Gastrocnemius medialis (tissue), 4 donors: Measurements from ENCODE around the gene APP. TPM values are rescaled to one million over a fixed set of nuclear protein-coding genes. Genes with fewer than 3 reads are reported as not detected.

Source experiments
- ATAC-seq, 2 donors: fragments of 150-250 bp; one replicate each; pipeline ENCODE4 v1.9.1; 2016
- DNase-seq, 2 donors: peaks; one replicate each; pipeline ENCODE4 v3.0.0-alpha.2; 2019
- H3K27ac ChIP-seq, 4 donors: fragments of 200-600 bp; sonication (generic); 1 replicate in 1 of 4; 2 replicates in 3 of 4; pipeline ENCODE4 v1.5.1; 2016 to 2018; ENCODE audit warnings: mild to moderate bottlenecking in 2 of 4, moderate library complexity in 1 of 4
- H3K27me3 ChIP-seq, 3 donors: fragments of 200-600 bp; sonication (generic) in 2 of 3; 1 replicate in 1 of 3; 2 replicates in 2 of 3; pipeline versions ENCODE4 v1.5.1 to v1.6.0; 2016 to 2019; ENCODE audit warnings: mild to moderate bottlenecking in 1 of 3, moderate library complexity in 1 of 3
- H3K36me3 ChIP-seq, 2 donors: fragments of 200-600 bp; sonication (generic) in 1 of 2; one replicate each; pipeline ENCODE4 v1.5.1; 2017 to 2018
- H3K4me1 ChIP-seq, 2 donors: fragments of 200-600 bp; sonication (generic) in 1 of 2; one replicate each; pipeline ENCODE4 v1.5.1; 2016 to 2017; ENCODE audit warnings: mild to moderate bottlenecking in 2 of 2
- H3K4me3 ChIP-seq, 4 donors: fragments of 200-600 bp; sonication (generic) in 3 of 4; 1 replicate in 1 of 4; 2 replicates in 3 of 4; pipeline ENCODE4 v1.5.1; 2016 to 2019; ENCODE audit warnings: mild to moderate bottlenecking in 2 of 4
- H3K9me3 ChIP-seq, 3 donors: fragments of 200-600 bp; sonication (generic) in 2 of 3; 1 replicate in 1 of 3; 2 replicates in 2 of 3; pipeline ENCODE4 v1.5.1; 2016 to 2019
- POLR2A ChIP-seq, 2 donors: fragments of 450-650 bp; IDR thresholded peaks; one replicate each; pipeline ENCODE4 v1.6.1; 2017; ENCODE audit warnings: antibody characterized with exemption in 2 of 2, mild to moderate bottlenecking in 2 of 2, moderate library complexity in 2 of 2
- in situ Hi-C, 4 donors: fragments of 200-750 bp; cut with MboI; loops; one replicate each; pipeline versions ENCODE4 v1.15.0 to v1.8.0; 2017; ENCODE audit warnings: low sequenced_read_pairs in 4 of 4
- intact Hi-C: fragments of 100-400 bp; cut with DNase I; formaldehyde crosslinking; loops from one replicate; pipeline ENCODE4 v1.15.1; 2023; ENCODE audit warnings: low total_unique reads
- total RNA-seq, 4 donors: library from RNA; depleted of rRNA; stranded (reverse); fragments of >200 nt; gene quantifications; one replicate each; pipeline versions ENCODE4 v1.1.0 to v1.2.3, GENCODE V29; 2016
- TF ChIP-seq, protein P1 (sequence below), 5 experiments: fragments of 450-650 bp in 3 of 5; fragments of 200-600 bp in 2 of 5; sonication (generic) in 2 of 5; IDR thresholded peaks in 4 of 5; conservative IDR thresholded peaks in 1 of 5; 1 replicate in 4 of 5; 2 replicates in 1 of 5; pipeline ENCODE4 v1.5.1; 2016 to 2019; ENCODE audit warnings: antibody characterized with exemption in 5 of 5, mild to moderate bottlenecking in 3 of 5, moderate library complexity in 3 of 5

Gene APP
- total RNA-seq, 4 donors from 2014 or later, result 45.8 to 73.2 (median 70.1) TPM

DNA sequence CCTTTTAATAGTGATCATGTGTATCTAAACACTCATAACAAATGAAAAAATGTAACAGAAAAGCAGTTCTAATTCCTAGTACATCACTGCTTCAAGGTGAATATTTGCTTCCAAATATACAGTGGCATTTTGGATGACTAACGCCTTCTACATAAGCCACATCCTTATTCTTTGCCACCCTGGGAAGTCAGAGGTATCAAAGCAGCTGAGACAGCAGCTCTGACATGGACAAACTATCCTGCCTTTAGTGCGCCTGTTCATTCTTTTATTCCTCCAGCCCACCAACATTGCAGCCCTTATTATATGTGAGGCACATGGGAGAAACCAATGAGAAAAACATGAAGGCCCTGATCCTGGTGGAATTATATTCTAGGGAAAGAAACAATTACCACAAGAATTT is 183.0 kb downstream of the APP start:
- no peak for ATAC-seq

DNA sequence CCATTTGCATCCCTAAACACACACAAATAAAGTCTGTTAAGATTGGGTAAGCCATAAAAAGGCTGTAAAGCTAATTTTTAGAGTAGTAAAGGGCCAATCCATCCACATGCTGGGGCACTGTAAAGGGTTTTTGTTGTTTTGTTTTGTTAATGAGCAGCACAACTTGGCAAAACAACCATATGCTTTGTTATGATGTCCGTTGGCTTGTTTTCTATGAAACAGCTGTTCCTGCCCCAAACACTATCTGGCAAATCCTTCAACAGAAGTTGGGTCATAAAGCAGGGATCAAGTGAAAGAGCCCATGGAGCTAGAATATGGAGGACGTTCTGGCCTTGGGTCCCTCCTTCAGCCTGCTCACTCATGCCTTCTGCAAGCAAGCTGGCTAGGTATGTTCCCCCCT is 183.6 kb downstream of the APP start:
- H3K27ac ChIP-seq, result no peak overlapping the region
- no peak overlapping the region for H3K4me3 ChIP-seq
- H3K9me3 ChIP-seq, result no peaks in the 10 kb centered on the region
- DNase-seq (no peak), ATAC-seq (no peak)
- H3K36me3 ChIP-seq, result no peaks in the 10 kb centered on the region
- in situ Hi-C loops (no loop called here), intact Hi-C loops (no loop called here)
- H3K4me1 ChIP-seq, result no peaks in the 10 kb centered on the region
- no peaks in the 10 kb centered on the region for H3K27me3 ChIP-seq
- TF ChIP-seq, protein P1, sequence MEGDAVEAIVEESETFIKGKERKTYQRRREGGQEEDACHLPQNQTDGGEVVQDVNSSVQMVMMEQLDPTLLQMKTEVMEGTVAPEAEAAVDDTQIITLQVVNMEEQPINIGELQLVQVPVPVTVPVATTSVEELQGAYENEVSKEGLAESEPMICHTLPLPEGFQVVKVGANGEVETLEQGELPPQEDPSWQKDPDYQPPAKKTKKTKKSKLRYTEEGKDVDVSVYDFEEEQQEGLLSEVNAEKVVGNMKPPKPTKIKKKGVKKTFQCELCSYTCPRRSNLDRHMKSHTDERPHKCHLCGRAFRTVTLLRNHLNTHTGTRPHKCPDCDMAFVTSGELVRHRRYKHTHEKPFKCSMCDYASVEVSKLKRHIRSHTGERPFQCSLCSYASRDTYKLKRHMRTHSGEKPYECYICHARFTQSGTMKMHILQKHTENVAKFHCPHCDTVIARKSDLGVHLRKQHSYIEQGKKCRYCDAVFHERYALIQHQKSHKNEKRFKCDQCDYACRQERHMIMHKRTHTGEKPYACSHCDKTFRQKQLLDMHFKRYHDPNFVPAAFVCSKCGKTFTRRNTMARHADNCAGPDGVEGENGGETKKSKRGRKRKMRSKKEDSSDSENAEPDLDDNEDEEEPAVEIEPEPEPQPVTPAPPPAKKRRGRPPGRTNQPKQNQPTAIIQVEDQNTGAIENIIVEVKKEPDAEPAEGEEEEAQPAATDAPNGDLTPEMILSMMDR (IDR thresholded peaks at IDR 0.05 in 4 of 5, conservative IDR thresholded peaks at IDR 0.05 in 1 of 5), result no peak
- no peak for TF ChIP-seq POLR2A (IDR thresholded peaks at IDR 0.05)

More for the DNA sequence above, 183.0 kb downstream of the APP start:
- DNase-seq, result no peak
- Histone ChIP-seq H3K9me3 (no peaks in the 10 kb centered on the region), H3K27ac (no peak overlapping the region), H3K36me3 (no peaks in the 10 kb centered on the region), H3K27me3 (no peaks in the 10 kb centered on the region), H3K4me1 (no peaks in the 10 kb centered on the region), H3K4me3 (no peak overlapping the region)
- TF ChIP-seq, protein P1 (IDR thresholded peaks at IDR 0.05 in 4 of 5, conservative IDR thresholded peaks at IDR 0.05 in 1 of 5), result no peak
- no peak for TF ChIP-seq POLR2A (IDR thresholded peaks at IDR 0.05)
- intact Hi-C loops, result no loop called here
- in situ Hi-C loops, result no loop called here

DNA sequence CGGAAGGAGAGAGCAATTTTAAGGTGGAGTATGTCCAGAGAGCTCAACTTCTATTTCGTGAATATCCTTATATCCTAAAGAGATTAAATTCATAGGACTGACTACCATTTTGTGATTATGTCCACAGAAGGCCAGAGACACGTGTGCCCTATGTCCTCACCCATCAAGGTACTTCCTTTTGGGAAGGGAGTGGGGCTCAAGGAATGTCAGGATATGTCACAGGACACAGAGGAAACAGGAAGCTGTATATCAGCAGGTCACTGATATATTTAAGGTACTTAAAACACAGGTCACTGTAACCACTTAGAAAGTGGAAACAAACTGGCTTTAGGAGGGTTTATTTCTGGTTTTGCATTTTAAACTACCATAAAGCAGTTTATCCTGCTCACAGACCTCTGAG is 184.6 kb downstream of the APP start:
- H3K9me3 ChIP-seq, result no peaks in the 10 kb centered on the region
- intact Hi-C loops, result no loop called here
- no peaks in the 10 kb centered on the region for H3K36me3 ChIP-seq
- H3K27ac ChIP-seq, result peak overlapping the region in 1 of 4 donors; percentile 5
- no peak for ATAC-seq
- no peaks in the 10 kb centered on the region for H3K27me3 ChIP-seq
- no peak overlapping the region for H3K4me3 ChIP-seq
- no peak for DNase-seq
- in situ Hi-C loops, result no loop called here
- TF ChIP-seq, protein P1 (IDR thresholded peaks at IDR 0.05 in 4 of 5, conservative IDR thresholded peaks at IDR 0.05 in 1 of 5), result no peak
- no peak for TF ChIP-seq POLR2A (IDR thresholded peaks at IDR 0.05)
- H3K4me1 ChIP-seq, result no peaks in the 10 kb centered on the region

GRCh38 chr21:25984538-25984937 is 186.0 kb downstream of the APP start:
- no peaks in the 10 kb centered on the region for H3K9me3 ChIP-seq
- no peak for ATAC-seq
- TF ChIP-seq, protein P1 (IDR thresholded peaks at IDR 0.05 in 4 of 5, conservative IDR thresholded peaks at IDR 0.05 in 1 of 5), result no peak
- no peak for TF ChIP-seq POLR2A (IDR thresholded peaks at IDR 0.05)
- no peak overlapping the region for H3K4me3 ChIP-seq
- no peaks in the 10 kb centered on the region for H3K36me3 ChIP-seq
- H3K4me1 ChIP-seq, result no peaks in the 10 kb centered on the region
- in situ Hi-C loops (no loop called here), intact Hi-C loops (no loop called here)
- no peaks in the 10 kb centered on the region for H3K27me3 ChIP-seq
- peak overlapping the region in 1 of 4 donors; percentile 47 for H3K27ac ChIP-seq
- no peak for DNase-seq

DNA sequence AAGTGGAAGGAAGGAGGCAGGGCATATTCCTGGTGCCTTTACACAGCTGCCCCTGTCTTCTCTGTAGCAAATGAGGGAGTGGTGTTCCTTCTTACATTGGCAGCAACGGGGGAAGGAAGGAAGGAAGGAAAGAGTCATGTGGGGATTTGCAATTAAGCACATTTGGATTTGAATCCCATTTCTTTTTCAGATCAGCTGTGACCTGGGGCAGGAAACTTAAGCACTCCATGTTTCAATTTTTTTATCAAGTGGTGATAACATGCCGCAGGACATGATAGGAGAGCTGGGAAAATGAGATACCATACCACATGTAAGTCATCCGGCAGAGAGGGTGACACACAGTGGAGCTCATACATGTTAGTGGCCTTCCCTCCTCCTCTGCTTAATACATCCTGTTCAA is 186.8 kb downstream of the APP start:
- intact Hi-C loops (no loop called here), in situ Hi-C loops (no loop called here)
- Histone ChIP-seq H3K27me3 (no peaks in the 10 kb centered on the region), H3K27ac (peak overlapping the region in 2 of 4 donors; percentile 14 to 47), H3K9me3 (no peaks in the 10 kb centered on the region), H3K4me1 (no peaks in the 10 kb centered on the region), H3K36me3 (no peaks in the 10 kb centered on the region), H3K4me3 (no peak overlapping the region)
- ATAC-seq (peak in 1 of 2 donors; percentile 60), DNase-seq (no peak)
- TF ChIP-seq, protein P1 (IDR thresholded peaks at IDR 0.05 in 4 of 5, conservative IDR thresholded peaks at IDR 0.05 in 1 of 5), result no peak
- no peak for TF ChIP-seq POLR2A (IDR thresholded peaks at IDR 0.05)
